ENCODE measurements around the gene QDPR.

QDPR gene

GRCh38 chr4:17515445-17516407, 3.8 kb upstream of the QDPR start:
- DNase-seq (ENCODE audit: low read depth), result no peak
- no peak overlapping the region for H3K4me3 ChIP-seq (ENCODE audit: low read length)
- no peak for TF ChIP-seq CTCF (conservative IDR thresholded peaks at IDR 0.05; ENCODE audit: low read length)

DNA sequence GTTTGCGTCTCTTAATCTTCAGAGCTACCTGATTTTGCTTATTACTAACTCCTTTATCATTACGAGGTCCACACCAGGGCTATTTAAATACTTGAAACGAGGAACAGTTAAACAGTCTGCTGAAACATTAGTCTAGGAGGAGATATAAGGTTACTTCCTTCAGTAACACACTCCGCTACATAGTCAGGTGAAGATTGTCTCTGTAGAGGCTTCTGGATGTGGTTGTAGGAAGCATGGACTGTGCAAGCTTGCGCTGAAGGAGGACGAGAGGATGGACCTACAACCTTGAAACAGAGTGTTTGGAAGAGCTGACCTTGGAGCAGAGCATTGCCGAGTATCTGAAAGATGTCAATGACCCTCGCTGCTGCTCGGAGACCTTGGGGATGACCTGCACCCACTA, 3.0 kb upstream of the QDPR start, which contains the start of gene CLRN2:
TSS of gene CLRN2 (plus strand) at position 301 of the 400 bp plus-strand sequence. CDS start 102 bp downstream, outside the sequence.
- H3K4me3 ChIP-seq (ENCODE audit: low read length), result no peak within 1 kb of the TSS
- no peak for TF ChIP-seq CTCF (conservative IDR thresholded peaks at IDR 0.05; ENCODE audit: low read length)
- no peak for DNase-seq (ENCODE audit: low read depth)

DNA sequence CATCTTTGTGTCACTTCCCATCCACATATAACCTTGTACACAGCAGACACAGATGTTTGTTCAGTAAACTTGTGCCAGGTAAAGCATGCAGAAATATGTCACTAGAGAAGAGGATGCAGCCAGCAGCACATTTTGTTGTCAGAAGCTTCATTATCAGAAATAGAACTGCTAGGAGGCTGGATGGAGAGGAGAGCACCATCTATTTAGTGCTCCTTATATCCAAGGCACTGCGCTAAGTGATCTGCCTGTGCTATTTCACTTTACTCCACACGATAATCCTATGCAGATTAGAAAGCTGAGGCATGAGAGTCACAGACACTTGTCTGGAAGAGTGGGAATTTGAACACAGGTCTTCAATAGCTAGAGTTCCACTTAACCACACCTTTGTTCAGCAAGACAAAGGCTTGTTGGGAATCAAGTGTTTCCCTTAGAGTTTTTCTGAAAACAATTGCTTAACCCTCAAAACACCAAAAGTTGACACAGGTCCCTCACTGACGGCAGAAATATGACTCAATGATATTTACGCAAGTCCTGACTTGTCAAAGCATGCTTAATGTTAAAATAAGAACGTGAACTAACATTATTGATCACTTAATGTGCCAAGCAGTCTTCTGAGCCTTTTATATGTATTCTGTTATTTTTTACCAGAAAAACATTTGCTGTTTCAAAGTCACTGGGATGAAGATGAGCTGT, 1.2 kb upstream of the QDPR start:
- no peak for DNase-seq (ENCODE audit: low read depth)
- no peak overlapping the region for H3K4me3 ChIP-seq (ENCODE audit: low read length)
- no peak for TF ChIP-seq CTCF (conservative IDR thresholded peaks at IDR 0.05; ENCODE audit: low read length)

DNA sequence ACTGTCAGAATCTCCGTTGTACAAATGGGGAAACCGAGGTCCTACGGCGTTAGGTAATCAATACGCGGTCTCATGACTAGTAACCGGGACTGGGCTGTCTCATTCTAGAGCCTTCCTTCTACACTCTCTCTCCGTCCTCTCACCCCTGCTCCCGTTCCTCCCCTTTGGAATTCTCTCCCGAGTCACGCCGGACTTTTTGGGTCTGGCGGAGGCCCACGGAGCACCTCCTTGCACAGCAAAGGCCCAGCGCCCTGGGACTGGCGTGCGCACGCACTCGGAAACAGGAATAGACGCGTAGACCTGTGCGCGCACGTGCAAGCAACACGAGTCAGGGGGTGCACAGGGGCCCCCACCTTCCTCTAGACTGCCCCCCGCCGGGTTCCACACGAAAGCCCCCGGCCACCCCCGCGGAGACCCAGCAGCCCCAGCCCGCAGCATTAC, 361 bp downstream of the QDPR start:
- peak; percentile 48 for DNase-seq (ENCODE audit: low read depth)
- H3K4me3 ChIP-seq (ENCODE audit: low read length), result peak overlapping the region; percentile 76
- TF ChIP-seq CTCF (conservative IDR thresholded peaks at IDR 0.05; ENCODE audit: low read length), result no peak

GRCh38 chr4:17511051-17511450, 839 bp downstream of the QDPR start:
- DNase-seq (ENCODE audit: low read depth), result peak; percentile 10
- TF ChIP-seq CTCF (conservative IDR thresholded peaks at IDR 0.05; ENCODE audit: low read length), result no peak
- H3K4me3 ChIP-seq (ENCODE audit: low read length), result peak overlapping the region; percentile 76

- peak overlapping the region; percentile 12; the same call in 1 of the 2 replicates for H3K4me3 ChIP-seq (ENCODE audit: low read length)
- TF ChIP-seq CTCF (conservative IDR thresholded peaks at IDR 0.05; ENCODE audit: low read length), result no peak
- no peak for DNase-seq (ENCODE audit: low read depth)
Observed at GRCh38 chr4:17510582-17510981, 1.3 kb downstream of the QDPR start.
